ENCODE results near the gene PRRG2.
"Not testable (repeated sequence)": the region's sequence is repeated elsewhere in the genome, so short reads cannot be mapped to it uniquely, and the experiment has no call there.

PRRG2 gene

DNA sequence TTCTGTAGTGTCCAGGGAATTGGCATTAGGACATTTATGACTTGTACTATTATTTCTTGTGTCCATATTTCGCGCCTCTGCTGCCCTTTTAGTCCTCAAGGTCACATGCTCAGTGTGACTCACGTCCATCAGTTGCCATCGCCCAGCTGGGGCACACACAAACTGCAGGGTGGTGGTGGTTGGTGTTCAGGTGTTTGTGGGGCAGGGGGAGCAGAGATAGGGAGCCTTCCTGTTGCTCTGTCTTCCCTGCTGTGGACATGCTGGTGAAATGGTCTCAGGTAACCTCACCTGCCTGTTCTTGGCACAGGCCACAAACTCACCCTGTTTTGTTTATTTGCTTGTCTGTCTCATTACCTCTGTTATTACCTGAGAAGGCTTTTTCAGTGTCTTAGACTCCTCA lies 32.3 kb downstream of the PRRG2 start:
- no peak for DNase-seq

DNA sequence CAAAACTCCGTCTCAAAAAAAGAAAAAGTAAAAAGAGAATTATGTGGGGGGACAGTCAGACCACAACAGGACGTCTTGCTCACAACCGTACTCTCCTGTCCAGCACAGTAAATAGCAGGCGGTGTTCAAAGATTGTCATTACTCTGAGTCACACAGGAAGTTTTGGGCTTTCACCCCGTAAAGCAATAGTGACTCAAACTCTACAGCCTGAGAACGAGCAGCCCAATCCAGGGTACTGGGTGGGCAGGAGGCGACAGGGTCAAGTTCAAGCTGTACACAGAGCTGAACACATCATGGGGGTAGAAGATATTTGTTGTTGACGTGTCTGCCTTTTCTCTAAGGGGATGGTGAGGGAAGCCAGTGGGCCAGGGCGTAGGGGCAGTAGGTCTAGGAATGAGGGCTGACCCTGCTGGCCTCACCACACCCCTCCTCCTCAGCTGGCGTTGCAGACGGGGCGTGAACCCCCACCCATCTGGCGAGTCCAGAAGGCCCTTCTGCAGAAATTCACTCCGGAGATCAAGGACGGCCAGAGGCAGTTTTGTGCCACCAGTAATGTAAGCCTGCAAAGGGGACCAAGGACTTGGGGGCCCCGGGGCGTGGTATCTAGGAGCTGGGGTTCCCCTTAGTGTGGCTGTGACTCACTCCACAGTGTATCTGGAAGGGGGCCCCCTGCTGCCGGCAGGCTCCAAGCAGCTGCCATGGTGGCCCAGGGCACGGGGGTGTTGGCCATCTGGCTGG lies 33.1 kb downstream of the PRRG2 start:
- DNase-seq, result no peak

GRCh38 chr19:49615861-49616260 lies 34.7 kb downstream of the PRRG2 start:
- no peak for DNase-seq

- DNase-seq, result no peak
Observed at GRCh38 chr19:49616532-49616931, 35.4 kb downstream of the PRRG2 start.

GRCh38 chr19:49616945-49617344 lies 35.8 kb downstream of the PRRG2 start:
- no peak for DNase-seq

- DNase-seq, result not testable (repeated sequence)
Observed at GRCh38 chr19:49617860-49618259, 36.7 kb downstream of the PRRG2 start.

- DNase-seq, result no peak
Observed at GRCh38 chr19:49624967-49625910, 44.1 kb downstream of the PRRG2 start.

DNA sequence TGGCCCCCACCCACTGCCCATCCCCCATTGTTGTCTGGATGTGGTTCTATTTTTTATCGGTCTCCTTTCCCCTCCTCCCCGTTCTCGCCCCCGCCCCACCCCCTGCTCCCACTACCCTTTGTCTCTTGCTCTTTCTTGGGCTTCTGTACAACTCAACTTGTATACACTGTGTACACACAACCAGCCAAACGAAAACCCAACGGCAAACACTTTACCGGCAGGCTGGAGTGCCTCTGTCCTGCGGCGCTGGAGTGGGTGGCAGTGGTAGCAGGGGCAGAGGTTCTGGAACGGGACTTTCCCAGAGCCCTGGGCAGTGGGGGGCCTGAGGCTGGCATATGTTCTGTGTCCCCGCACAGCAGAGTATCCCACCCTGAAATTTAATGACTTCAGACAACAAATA lies 45.1 kb downstream of the PRRG2 start:
- DNase-seq, result no peak

DNA sequence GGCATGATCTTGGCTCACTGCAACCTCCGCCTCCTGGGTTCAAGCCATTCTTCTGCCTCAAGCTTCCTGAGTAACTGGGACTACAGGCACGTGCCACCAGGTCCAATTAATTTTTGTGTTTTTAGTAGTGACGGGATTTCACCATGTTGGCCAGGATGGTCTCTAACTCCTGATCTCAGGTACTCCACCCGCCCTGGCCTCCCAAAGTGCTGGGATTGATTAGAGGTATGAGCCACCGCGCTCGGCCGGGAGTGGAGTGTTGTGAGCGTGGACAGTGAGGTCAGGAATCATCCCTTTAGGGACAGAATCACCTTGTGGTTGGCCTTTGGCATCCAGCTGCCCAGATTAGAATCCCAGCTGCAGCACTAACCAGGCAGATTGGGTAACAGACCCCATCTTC lies 48.5 kb downstream of the PRRG2 start:
- DNase-seq, result no peak

GRCh38 chr19:49631014-49631588 lies 50.0 kb downstream of the PRRG2 start:
- no peak for DNase-seq

GRCh38 chr19:49631610-49632192 lies 50.6 kb downstream of the PRRG2 start:
- DNase-seq, result no peak

- no peak for DNase-seq
Observed at GRCh38 chr19:49632576-49632975, 51.5 kb downstream of the PRRG2 start.

GRCh38 chr19:49633273-49633672 lies 52.2 kb downstream of the PRRG2 start:
- not testable (repeated sequence) for DNase-seq

DNA sequence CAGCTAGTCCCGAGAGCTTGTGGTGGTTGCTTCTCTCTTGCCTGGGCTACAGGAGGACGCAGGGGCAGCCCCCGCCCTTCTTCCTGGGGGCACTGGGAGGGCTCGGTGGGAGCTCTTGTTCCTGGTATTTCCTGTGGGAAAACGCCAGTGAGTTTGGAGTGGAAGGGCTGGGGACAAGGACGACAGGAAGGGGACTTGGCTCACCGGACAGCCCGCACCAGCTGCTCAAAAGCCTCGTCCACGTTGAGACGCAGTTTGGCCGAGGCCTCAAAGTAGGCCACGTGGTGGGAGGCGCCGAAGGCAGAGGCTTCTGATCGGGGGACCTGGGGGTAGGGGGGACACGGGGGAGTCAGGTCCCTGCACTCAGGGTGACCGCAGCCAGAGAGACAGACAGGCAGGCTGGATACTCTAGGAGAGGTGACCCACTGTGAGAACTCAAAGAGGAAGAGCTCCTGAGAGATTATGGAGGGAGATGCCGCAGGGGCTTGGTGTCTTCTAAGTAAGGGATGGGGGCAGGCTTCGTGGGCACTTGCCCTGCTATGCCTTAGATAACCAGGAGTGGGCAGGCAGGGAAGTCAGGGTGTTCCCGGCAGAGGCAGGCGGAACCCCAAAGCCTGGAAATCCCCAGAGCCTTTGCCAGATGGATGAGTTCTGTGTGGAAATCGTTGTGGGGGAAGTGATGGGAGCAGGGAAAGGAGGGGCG lies 54.6 kb downstream of the PRRG2 start:
- DNase-seq, result no peak

- DNase-seq, result no peak
Observed at GRCh38 chr19:49636233-49636932, 55.3 kb downstream of the PRRG2 start.

- no peak for DNase-seq
Observed at GRCh38 chr19:49637821-49638738, 57.0 kb downstream of the PRRG2 start.

- DNase-seq, result no peak
Observed at GRCh38 chr19:49639401-49640112, 58.4 kb downstream of the PRRG2 start.

GRCh38 chr19:49640113-49640898 lies 59.2 kb downstream of the PRRG2 start, which contains the start of gene RRAS:
Gene RRAS (minus strand): TSS chr19:49640143. CDS start chr19:49640098, 45 bp downstream.
- peak; percentile 100 for DNase-seq

Data from CD4-positive, alpha-beta T cell treated with Interferon alpha-2 for 1 hour (primary cell).